Activated T-helper 1 cell treated with Interleukin-2 at 50 U/mL for 16 hours (primary cell): ENCODE results near the gene PTPRN2.

Source experiments
- DNase-seq: peaks from one replicate; pipeline ENCODE4 v3.0.0-alpha.2; 2020; ENCODE audit warnings: low read depth

PTPRN2 gene

DNA sequence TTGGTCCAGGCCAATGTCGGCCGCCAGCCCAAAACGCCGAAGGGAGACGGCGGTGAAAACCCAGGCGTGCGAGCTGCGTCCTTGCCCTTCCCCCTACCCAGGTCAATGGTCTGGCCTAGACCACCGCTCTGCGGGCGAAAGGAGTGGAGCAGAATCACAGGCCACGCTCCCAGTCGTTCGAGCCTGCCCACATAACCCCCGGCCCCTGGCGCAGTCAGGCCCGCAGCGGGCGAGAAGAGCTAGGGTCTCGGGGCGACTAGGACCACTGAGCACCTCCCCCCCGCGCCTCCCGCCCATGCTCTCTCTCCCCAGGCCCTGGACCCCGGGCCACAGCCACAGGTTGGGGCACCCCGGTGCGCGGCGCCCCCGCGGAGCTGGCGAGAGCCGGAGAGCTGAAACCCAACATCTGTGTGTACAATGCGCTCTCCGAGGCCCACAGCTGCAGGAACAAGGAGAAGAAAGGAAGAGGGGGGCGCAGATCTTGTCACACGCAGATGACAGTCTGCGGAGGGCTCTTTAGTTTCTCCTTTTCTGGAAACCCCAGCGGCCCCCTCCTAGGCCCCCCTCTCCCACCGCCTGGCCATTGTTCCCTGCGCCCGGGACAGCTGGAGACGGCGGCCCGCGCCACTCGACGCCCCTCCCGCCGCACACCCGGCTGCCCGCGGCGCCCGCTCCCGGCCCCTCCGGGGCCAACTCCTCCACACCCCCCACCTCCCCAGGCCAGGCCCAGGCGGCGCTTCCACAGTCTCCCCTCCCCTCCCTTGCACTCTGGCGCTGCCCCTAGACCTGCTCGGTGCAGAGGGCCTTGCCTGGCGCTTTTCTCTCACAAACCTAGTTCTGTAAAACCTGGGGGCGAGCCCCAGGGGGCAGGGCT is 895.8 kb downstream of the PTPRN2 start:
- DNase-seq = no peak

DNA sequence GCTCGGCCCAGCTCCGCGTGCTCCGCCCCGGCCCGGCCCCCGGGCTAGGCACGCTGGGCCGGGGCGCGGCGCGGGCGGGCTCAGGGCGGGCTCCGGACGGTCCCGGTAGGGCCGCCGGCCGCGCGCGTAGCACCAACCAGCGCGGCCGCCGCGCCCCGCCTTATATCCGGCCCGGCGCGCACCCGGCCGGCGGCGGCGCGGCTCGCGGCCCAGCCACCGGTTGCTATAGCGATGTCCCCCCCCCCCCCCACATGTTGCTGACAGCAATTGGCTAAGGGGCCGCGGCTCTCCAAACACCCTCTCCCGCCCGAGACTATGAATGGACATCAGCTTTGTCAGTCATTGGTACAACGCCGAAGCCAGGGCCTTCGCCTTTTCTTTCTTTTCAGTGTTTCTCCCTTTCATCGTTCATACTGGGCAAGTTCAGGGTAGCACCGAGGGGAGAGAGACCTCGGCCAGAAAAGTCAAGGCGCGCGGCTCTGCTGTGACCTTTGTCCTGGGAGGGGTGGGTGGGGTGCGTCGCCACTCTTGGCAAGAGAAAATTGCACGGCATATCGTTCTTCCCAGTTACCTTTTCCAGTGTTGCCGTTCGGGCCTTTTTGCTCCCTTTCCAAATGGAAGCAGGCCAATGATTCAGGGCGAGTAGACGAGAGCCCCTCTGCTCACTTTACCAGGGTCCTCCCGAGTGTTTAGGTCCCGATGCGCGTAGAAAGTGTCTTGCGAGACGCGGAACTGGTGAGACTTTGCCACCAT is 896.6 kb downstream of the PTPRN2 start:
- no peak for DNase-seq

DNA sequence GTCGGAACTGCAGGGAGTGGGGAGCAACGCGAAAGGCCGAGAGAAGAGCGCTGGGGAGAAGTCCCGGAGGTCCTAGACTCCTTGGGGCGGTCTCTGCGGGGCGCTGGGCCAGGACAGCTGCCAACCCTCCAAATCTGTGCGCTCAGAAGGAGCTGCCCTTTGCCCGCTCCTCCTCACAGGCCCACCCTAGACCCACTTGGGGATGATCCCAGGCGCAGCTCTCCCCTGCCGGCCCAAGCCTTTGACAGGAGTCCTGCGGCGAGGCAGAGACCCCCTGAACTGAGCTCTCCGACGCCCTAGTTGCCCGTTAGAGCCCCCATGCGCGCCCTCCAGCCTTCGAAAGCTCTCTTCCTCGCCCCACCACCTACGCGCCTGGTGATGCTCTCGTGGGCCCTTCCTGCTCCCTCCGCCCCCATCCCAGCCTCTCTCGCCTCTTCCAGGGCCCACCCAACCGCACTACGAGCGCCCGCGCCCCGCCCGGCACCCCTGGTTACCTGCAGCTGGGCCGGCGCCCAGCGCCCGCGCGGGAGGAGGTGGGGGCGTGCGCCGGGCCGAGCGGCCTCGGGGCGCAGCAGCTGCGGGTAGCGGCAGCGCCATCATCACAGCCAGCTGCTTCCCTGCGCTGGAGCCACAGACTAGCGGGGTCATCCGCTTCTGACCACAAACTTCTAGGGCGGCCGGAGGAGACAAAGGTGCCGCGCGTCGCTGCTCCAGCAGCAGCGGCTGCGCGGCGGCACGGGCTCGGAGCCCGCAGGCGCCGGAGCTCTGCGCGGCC is 897.4 kb downstream of the PTPRN2 start:
- DNase-seq = no peak

DNA sequence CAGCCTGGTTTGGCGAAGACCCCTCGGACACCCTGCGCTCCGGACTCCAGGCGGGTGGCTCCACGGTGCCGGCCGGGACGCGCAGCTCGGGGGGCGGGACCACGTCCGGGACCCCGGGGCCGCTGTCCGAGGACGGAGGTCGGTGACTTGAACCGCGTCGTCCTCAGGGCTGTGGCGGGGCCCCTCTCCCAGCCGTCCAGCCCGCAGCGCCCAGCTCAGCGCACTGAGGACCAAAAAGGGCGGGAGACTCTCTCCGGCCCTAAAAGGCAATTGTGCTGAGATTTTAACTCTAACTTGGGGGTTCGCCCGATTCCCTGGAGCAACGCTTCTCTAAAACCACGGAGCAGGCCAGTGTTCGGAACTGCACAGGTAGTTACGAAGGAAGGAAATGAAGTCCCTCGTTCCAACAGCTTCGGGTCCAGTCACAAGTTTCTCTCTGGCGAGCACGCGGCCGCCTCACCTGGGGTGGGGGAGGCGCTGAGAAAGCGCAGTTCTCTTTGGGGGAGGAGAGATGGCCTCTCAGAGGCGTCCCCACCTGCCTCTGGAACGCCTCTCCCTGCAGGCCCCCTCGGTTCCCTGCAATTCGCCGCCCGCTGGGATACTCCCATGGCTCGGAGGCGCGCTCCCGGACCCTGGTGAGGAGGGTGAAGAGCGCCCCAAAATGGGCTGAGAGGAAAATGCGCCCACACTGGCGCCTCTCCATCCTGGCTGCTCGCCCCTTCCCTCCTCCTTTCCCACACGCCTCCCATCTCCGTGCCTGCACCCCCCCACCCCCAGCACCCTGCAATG is 898.2 kb downstream of the PTPRN2 start:
- no peak for DNase-seq

DNA sequence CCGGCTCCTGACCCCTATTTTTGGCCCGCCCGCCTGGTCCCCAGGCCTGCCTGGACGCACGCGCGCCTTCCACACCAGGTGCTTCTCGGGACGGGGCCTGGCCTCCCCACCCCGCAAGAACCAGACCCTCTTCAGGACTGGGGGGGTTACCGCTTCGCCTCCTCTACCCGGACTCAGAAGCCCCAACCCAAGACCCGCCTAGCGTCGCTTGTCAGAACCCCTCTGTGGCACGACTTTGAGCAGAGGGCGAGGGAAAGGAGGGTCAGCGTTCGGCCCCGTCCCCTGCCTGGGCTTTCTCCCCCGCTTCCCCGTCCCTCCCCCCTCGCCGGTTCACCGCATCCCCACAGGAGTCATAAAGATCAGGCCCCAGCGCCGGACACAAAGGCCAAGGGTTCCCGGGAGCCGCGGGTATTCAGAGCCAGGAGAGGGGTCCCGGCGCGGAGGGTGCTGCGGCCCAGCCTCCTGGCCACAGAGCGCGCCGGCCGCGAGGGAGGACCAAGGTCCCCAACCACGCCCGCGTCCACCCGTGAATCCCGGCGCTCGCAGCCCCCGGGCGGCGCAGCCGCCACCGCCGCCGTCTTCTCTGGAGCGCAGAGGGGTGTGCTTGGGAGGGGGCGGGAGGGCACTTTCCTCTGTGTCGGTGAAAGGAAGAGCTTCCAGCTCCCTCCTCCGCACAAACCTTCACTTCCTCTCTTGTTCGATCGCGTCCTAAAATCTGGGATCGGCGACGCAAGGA is 898.9 kb downstream of the PTPRN2 start:
- DNase-seq = no peak

DNA sequence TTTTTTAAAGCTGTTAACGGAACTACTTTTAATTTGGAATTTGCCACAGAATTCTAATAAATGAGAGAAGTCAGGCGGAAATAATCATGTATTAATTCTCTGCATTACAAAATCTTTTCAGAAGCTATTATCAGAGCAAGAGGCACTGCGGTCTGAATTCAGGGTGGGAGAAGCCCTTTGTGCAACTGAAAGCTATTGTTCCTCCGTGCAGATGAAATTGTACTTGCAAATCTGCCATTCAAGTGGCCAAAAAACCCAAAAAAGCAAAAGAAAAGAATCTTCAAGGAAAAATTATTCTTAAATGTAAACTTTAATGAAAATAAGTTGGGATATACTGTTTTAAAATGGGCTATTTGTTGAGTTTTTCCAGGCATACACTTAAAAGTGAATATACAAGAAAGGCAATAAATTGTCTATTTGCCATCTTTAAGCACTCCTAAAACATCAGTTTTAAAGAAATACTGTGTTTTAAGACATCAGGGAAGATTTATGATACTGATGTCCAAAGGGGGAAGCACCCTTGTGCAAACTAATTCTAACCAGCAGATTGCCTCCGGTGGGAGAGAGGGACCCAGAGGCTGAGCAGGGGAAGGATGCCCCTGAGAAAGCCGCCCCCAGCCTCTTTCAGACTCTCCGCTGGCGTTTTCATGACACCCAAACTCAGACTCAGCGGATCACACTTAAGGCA is 899.6 kb downstream of the PTPRN2 start:
- no peak for DNase-seq

DNA sequence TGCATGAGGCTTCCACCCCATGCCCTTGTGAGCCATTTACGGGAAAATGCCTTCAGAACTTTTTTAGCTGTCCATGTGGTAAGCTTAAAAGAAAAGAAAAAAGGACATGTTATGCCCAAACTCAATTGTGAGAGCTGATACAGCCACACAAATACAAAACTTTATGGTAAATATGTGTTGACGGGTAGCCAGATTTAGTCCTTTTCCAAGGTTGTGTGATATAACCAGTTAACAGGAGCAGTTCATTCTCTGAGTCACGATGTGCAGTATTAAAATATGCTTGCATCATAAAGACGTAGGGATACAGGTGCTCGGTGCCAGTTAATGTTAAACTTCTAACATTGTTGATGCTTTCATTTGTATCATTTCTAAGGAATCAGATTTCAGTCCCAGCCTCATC is 900.5 kb downstream of the PTPRN2 start:
- DNase-seq = no peak

DNA sequence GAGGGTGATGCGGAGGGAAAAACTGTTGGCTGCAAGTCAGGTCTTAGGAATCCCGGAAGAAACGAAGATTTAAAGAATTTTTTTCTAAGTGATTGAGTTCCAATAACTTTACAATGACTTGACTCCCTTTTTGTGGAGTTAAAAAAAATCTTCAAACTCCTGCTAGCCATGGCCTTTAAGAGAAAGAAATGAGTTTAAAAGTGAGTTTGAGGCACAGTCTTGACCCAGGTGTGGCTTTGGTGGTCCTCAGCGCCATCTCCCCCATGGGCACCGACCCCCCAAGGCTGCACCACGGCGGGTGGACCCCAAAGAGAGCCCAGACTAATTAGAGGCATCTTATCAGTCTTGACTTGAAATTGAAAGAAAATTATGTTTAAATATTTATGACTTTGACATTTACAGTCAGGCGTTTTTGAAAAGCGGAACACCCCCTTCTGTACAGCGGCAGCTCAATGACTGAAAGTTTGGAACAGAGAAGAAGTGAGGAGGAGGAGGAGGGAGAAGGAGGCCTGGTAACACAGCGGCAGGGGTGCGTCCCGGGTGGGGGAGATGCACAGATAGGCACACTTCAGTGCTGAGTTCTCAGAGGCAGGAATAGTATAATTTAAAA is 901.2 kb downstream of the PTPRN2 start:
- DNase-seq = no peak

DNA sequence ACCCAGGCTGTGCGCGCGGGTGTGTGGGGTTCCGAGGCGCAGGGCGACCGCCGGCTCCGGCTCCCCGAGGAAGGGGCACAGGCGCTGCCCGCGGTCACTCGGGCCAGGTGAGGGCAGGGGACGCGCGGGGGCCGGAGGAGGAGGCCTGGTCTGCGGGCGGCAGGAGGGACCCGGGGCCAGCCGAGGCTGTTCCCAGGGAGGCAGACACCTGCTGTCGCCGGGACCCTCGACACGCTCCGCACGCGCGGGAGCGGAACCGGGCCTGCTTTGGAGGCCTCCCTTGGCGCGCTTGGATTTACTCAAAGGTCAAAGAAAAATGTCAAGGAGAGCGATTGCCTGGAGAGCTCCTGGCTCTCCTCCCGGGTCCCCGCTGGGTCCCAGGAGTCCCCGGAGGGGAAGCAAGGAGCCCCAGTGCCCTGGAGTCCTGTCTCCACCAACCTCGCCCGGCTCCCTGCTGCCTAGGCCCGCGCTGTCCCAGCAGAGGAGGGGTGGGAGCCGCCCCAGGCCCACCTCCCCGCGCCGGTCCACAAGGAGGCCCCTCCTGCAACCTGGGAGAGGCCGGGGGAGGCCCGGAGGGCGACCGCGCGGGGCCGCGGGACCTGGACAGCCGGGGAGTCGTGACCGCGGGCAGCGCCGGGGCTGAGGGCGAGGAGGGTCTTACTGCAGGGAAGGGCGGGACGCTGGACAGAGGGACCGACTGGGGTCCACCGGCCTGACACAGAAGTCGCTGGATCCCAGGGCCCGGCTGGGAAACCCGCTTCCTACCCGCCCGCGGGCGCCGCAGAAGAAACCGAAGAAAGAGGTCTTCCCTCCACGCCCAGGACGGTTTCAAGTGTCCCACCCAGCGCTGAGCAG is 902.0 kb downstream of the PTPRN2 start:
- DNase-seq = no peak

DNA sequence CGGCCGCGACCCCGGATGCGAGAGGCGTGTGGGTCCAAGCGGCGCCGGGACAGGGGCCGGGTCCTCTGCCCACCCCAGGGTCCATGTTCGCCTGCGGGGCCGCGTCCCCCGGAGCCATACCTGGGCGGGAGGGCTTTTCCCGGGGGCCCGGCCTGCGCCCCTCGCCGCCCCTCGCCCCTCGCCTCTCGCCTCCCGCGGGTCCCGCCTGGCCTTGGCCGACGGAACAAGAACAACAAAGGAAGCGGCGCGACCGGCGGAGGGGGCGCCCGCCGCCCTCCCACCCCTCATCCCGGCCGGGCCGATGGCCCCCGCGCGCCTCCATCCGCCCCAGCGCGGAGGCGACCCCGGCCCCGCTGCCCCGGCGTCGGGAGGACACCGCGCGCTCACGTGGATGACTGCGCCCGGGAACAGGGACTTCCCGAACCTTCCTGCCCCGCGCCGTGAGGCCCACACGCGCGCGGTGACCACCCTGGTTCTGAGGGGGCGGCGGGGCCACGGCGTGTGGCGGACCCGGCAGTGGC is 902.7 kb downstream of the PTPRN2 start:
- DNase-seq = no peak

DNA sequence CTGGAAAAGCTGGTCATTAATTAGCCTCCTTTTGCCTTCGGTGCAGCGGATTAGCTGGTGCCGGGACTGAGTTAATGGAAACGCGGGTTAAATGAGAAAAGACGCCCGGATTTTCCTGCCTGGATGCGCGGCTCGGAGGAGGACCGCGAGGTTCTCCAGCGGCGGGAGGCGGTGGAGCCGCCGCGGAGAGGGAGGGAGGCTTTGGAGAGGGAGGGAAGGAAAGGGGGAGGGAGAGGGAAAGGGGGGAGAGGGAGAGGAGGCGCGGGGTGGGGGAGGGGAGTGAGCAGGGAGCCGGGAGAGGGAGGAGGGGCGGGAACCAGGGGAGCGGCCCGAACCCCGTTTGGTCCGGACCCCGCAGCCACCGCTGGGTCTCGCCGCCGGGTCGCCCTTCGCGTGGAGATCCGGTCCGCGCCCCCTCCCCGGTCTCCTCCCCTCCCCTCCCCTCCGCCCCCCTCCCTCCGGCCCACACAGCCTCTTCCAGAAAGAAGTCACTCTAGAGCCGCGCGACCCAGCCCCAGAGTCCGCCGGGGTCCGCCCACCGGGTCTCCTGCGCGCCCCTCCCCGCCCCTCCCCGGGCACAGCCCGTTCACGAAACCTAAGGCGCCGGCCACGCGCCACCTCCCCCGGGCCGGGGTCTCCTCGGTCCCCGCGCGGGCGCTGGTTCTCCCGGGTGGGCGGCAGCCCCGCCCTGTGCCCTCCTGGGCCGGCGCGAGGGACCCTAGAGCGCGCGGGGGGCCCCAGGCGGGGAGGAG is 903.3 kb downstream of the PTPRN2 start:
- no peak for DNase-seq

DNA sequence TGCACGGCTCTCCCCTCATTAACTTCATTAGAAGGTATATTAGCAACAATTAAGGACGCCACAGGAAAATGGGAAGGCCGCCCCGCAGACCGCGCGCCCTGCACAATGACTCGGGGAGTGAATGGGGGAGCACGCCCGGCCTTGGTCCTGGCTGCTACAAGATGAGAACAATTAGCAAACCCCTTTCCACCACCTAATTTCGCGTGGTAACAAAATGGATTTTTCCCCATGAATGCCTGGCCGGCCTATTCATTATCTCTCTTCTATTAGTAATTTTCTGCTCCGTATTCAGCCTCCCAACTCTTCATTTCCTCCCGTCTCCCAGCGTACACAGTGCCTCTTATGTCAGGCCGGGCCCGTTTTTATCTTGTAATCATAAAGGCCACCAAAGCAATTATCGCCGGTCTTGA is 903.9 kb downstream of the PTPRN2 start:
- no peak for DNase-seq

DNA sequence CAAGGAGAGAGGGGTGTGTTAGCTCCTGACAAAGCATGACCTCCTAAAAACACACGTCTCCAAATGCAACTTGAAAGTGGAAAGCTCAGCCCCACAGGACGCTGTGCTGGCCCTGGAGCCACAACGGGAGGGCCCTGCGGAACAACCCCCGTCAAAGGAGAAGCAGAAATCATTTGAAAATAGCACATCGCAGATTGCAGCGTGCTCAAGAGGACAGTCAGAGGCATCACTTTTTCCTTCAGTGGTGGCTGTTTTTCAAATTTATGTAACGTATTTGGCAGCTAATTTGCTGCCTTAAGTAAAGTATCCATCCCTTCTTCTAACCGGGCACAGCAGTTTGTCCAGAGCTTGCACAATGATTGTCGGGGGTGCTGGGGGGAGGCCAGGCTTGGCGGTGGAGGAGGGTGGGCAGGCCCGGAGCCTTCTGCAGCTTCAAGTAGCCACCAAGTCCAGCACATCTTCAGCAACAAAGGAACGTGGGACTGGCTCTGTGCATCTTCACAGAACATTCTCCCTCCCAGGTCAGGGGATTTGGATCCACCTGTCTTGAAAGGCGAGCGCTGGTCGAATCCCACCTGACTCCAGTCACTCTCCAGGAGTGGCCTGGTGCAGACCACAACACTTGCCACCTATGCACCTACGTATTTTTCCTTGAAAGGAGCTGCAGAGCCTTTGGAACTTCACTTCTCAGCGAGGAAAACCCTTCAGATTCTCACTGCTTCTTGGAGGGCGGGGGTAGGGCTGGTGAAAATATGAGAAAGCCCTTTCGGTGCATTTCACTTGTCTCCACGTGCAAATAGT is 904.5 kb downstream of the PTPRN2 start:
- no peak for DNase-seq

DNA sequence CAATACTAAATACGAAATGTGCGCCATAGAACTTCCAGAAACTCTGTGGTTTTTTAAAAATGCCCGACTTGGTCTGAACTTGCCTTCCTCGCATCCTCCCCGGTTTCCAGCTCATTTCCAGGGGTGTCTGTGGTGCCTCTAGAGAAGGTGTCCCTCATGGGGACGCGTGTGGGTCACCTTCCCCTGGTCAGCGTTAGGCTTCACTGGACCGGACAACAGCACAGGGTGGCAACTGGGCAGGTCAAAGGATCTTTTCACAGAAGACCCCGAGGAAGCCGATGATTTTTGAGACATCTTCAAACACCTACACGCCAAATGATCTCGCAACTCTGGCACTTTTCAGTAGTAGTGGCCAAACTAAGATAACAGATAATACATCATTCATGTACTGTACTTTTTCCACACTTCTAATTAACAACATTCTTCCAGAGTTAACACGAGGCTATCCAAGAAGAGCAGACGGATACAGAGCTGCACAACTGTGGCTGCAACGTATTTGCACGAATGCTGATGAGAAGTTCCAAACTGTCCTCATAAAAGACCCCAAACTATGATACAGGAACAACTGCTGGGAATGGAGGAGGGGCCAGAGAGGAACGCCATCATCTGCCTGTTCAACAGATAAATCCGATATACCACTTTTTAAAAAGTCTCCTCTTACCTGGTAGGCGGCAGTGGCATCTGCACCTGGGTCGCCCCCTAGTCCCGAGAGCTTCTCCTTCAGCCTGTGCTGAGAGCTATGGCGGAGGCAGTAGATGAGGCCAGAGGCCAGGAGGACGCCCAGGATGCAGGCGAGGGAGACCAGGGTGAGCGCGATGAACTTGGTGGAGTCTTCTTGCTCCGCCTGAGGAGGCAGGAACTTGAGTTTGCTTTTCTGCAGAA is 905.3 kb downstream of the PTPRN2 start:
- no peak for DNase-seq

DNA sequence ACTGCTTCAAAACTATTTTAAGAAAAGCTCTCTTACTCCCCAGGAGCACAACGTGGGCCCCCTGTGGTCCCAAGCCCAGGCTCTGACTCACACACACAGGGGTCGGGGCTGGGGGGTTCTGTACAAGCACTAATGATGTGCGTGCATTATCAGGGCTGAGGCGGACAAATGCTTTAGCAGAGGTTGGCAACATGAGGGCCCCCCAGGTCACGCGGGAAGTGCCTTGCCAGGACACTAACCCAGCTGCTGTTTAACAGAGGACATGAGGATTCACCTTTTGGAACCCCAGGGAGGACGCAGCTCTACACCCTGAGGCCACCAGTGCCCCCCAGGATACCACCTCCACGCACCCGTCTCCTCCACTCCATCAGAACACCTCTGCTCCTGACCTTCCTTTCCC is 908.0 kb downstream of the PTPRN2 start:
- no peak for DNase-seq

DNA sequence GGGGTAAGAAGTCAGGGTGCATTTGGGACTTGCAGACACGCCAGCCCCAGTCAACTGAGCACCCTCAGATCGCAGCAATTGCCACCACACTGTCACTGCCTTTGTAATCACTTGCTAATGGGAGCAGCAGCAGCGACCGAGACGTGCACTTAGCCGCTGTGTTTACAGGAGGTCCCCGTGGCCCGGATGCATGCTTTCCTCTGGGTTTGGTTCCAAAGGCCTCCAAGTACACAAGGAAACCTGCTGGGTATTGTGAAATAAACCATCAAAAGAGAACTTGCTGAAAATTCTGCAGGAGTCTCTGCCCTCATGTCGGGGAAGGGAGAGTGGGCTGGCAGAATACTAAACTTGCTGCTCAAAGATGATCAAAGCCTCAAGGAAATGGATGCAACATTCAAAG is 909.1 kb downstream of the PTPRN2 start:
- DNase-seq = no peak
